Endothelial cell of umbilical vein (primary cell): ENCODE results near the gene SH3BGRL2.

ENCODE experiments used
- EZH2 ChIP-seq: IDR thresholded peaks from 2 replicates; pipeline ENCODE4 v1.6.1; 2012; ENCODE audit warnings: borderline replicate concordance, low read depth, mild to moderate bottlenecking, moderate library complexity, low read length, inconsistent platforms; ENCODE audit not compliant: severe bottlenecking
- JUN ChIP-seq: IDR thresholded peaks from 2 replicates; pipeline ENCODE4 v1.6.1; 2011; ENCODE audit warnings: borderline replicate concordance, low read depth; ENCODE audit not compliant: insufficient read length, insufficient read depth
- POLR2A ChIP-seq: IDR thresholded peaks from 2 replicates; pipeline ENCODE4 v1.6.1; 2012; ENCODE audit warnings: low read depth, mild to moderate bottlenecking, control low read depth, low read length
- POLR2AphosphoS5 ChIP-seq: IDR thresholded peaks from 2 replicates; pipeline ENCODE4 v1.6.1; 2012; ENCODE audit warnings: low read depth, mild to moderate bottlenecking, control low read depth, low read length, moderate library complexity; ENCODE audit not compliant: insufficient read depth
- TF ChIP-seq, protein P1 (sequence below), 2 donors: IDR thresholded peaks; 1 replicate in 1 of 2; 2 replicates in 1 of 2; pipeline ENCODE4 v1.5.1; 2011; ENCODE audit warnings: low read length in 2 of 2, mild to moderate bottlenecking in 2 of 2, moderate library complexity in 2 of 2, control low read depth in 1 of 2, inconsistent platforms in 1 of 2, low read depth in 1 of 2; ENCODE audit not compliant: insufficient read depth in 1 of 2; ENCODE audit errors: extremely low read depth in 1 of 2

DNA sequence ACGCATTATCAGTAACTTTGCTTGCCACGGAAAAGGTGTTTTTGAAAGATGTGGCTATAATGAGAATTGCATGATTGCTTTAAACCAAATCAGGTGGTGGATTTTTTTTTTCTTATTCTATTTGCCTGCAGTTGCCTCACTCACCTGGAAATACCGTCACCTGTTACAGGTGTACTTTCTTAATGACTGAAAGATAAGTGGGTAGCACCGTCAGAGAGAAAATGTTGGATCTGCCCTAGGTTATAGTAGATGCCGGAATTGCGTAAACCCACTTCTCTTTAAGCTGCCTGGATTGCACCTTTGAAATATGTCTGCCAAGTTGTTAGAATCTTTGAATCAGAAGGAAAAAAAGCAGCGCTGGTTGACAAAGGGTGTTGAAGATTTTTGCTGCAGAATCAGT lies 68.5 kb downstream of the SH3BGRL2 start:
- no peak for TF ChIP-seq POLR2AphosphoS5
- TF ChIP-seq, protein P1, sequence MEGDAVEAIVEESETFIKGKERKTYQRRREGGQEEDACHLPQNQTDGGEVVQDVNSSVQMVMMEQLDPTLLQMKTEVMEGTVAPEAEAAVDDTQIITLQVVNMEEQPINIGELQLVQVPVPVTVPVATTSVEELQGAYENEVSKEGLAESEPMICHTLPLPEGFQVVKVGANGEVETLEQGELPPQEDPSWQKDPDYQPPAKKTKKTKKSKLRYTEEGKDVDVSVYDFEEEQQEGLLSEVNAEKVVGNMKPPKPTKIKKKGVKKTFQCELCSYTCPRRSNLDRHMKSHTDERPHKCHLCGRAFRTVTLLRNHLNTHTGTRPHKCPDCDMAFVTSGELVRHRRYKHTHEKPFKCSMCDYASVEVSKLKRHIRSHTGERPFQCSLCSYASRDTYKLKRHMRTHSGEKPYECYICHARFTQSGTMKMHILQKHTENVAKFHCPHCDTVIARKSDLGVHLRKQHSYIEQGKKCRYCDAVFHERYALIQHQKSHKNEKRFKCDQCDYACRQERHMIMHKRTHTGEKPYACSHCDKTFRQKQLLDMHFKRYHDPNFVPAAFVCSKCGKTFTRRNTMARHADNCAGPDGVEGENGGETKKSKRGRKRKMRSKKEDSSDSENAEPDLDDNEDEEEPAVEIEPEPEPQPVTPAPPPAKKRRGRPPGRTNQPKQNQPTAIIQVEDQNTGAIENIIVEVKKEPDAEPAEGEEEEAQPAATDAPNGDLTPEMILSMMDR (IDR thresholded peaks at IDR 0.05; ENCODE audit: extremely low read depth in 1 of 2, insufficient read depth in 1 of 2, low read depth in 1 of 2, low read length in 2 of 2) = no peak
- TF ChIP-seq EZH2 = no peak
- TF ChIP-seq POLR2A = no peak
- no peak for TF ChIP-seq JUN
